Endothelial cell of umbilical vein (primary cell): ENCODE measurements around the gene U2AF2. TPM values are rescaled to one million over a fixed set of nuclear protein-coding genes. Genes with fewer than 3 reads are reported as not detected.

Experiments
- Bru-seq: library from RNA; stranded (reverse); fragments of 400-500 nt; gene quantifications from one replicate; lab custom pipeline; 2021; lab: Mats Ljungman, UMichigan
- BruChase-seq, 2 experiments: library from RNA; stranded (reverse); fragments of 400-500 nt; gene quantifications; one replicate each; lab custom pipeline; 2021; lab: Mats Ljungman, UMichigan
- BruUV-seq: library from RNA; stranded (reverse); fragments of 400-500 nt; replicated peaks from 2 replicates; lab custom pipeline; 2021; lab: Mats Ljungman, UMichigan
- CTCF ChIA-PET: fragments of 300-600, 350-600 bp; sonication (Branson Sonifier 250); formaldehyde crosslinking; loops from one replicate; lab custom pipeline; 2021; ENCODE audit warnings: antibody characterized with exemption, inconsistent platforms; lab: Charles Lee
- POLR2A ChIA-PET: fragments of 300-600, 350-600 bp; sonication (Branson Sonifier 250); formaldehyde crosslinking; loops from one replicate; lab custom pipeline; 2021; ENCODE audit warnings: antibody characterized with exemption, inconsistent platforms; lab: Charles Lee
- DNase-seq: peaks from one replicate; pipeline ENCODE4 v3.0.0-alpha.2; 2011; ENCODE audit warnings: low read depth, low spot score
- FAIRE-seq: peaks from 2 replicates; lab custom pipeline; 2011; peaks lifted over from hg19 to GRCh38; lab: Jason Lieb, UNC
- H2AFZ ChIP-seq: 2 replicates; pipeline ENCODE4 v1.6.0; 2012; ENCODE audit warnings: low read depth, low read length, control low read depth, inconsistent platforms
- H3K27ac ChIP-seq: 2 replicates; pipeline ENCODE4 v1.5.1; 2011; ENCODE audit warnings: low read depth, mild to moderate bottlenecking, control low read depth, low read length, moderate library complexity; ENCODE audit not compliant: insufficient read depth
- H3K27me3 ChIP-seq, 2 experiments: 2 replicates each; pipeline versions ENCODE4 v1.6.0 to v1.6.1; 2011; ENCODE audit warnings: low read length in 2 of 2, mixed read lengths in 1 of 2; ENCODE audit not compliant: control insufficient read depth in 2 of 2, insufficient read depth in 2 of 2
- H3K36me3 ChIP-seq, 2 experiments: 2 replicates in 1 of 2; 3 replicates in 1 of 2; pipeline ENCODE4 v1.5.1; 2011; ENCODE audit warnings: low read length in 2 of 2, mild to moderate bottlenecking in 1 of 2, moderate library complexity in 1 of 2; ENCODE audit not compliant: control insufficient read depth in 2 of 2, insufficient read depth in 2 of 2; ENCODE audit errors: extremely low read depth in 1 of 2
- H3K4me1 ChIP-seq: 3 replicates; pipeline ENCODE4 v1.5.1; 2011; ENCODE audit warnings: mild to moderate bottlenecking, low read length; ENCODE audit not compliant: control insufficient read depth, insufficient read depth; ENCODE audit errors: extremely low read depth
- H3K4me2 ChIP-seq: 2 replicates; pipeline ENCODE4 v1.6.1; 2011; ENCODE audit warnings: low read length, control low read depth, mixed read lengths; ENCODE audit not compliant: insufficient read depth
- H3K4me3 ChIP-seq, 3 experiments: fragments of 200-600 bp in 1 of 3; sonication (generic), shearing (Covaris generic) in 1 of 3; replicated peaks in 1 of 3; 2 replicates each; pipeline ENCODE4 v1.5.1; 2011 to 2016; ENCODE audit warnings: control low read depth in 3 of 3, low read length in 3 of 3, mild to moderate bottlenecking in 2 of 3, inconsistent platforms in 1 of 3, low read depth in 1 of 3, moderate library complexity in 1 of 3; ENCODE audit not compliant: insufficient read depth in 1 of 3
- H3K79me2 ChIP-seq: 2 replicates; pipeline ENCODE4 v1.6.0; 2012; ENCODE audit warnings: low read length, inconsistent platforms; ENCODE audit not compliant: control insufficient read depth, insufficient read depth
- H3K9ac ChIP-seq: replicated peaks from 2 replicates; pipeline ENCODE3; 2011; ENCODE audit warnings: low read length, control low read depth; ENCODE audit not compliant: insufficient read depth; ENCODE audit errors: extremely low read depth
- H3K9me1 ChIP-seq: replicated peaks from 3 replicates; pipeline ENCODE4 v1.6.0; 2011; ENCODE audit warnings: mild to moderate bottlenecking, low read length; ENCODE audit not compliant: control insufficient read depth, insufficient read depth; ENCODE audit errors: extremely low read depth
- H3K9me3 ChIP-seq: replicated peaks from 2 replicates; pipeline ENCODE4 v1.5.1; 2012; ENCODE audit warnings: low read length, inconsistent platforms; ENCODE audit not compliant: control insufficient read depth, insufficient read depth
- H4K20me1 ChIP-seq: replicated peaks from 2 replicates; pipeline ENCODE3; 2011; ENCODE audit warnings: mild to moderate bottlenecking, low read length; ENCODE audit not compliant: control insufficient read depth, insufficient read depth; ENCODE audit errors: extremely low read depth
- EZH2 ChIP-seq: IDR thresholded peaks from 2 replicates; pipeline ENCODE4 v1.6.1; 2012; ENCODE audit warnings: borderline replicate concordance, low read depth, mild to moderate bottlenecking, moderate library complexity, low read length, inconsistent platforms; ENCODE audit not compliant: severe bottlenecking
- FOS ChIP-seq: IDR thresholded peaks from 2 replicates; pipeline ENCODE4 v1.6.1; 2011; ENCODE audit warnings: mild to moderate bottlenecking, low read length, moderate library complexity, borderline replicate concordance; ENCODE audit not compliant: insufficient read depth
- MAX ChIP-seq: IDR thresholded peaks from 2 replicates; pipeline ENCODE4 v1.6.1; 2011; ENCODE audit not compliant: insufficient read depth, insufficient read length
- MYC ChIP-seq: IDR thresholded peaks from one replicate; pipeline ENCODE4 v1.6.1; 2011; ENCODE audit warnings: mild to moderate bottlenecking, low read depth, low read length
- POLR2A ChIP-seq: IDR thresholded peaks from 2 replicates; pipeline ENCODE4 v1.6.1; 2012; ENCODE audit warnings: low read depth, mild to moderate bottlenecking, control low read depth, low read length
- POLR2AphosphoS5 ChIP-seq: IDR thresholded peaks from 2 replicates; pipeline ENCODE4 v1.6.1; 2012; ENCODE audit warnings: low read depth, mild to moderate bottlenecking, control low read depth, low read length, moderate library complexity; ENCODE audit not compliant: insufficient read depth
- dilution Hi-C: fragments of 300-500 bp; cut with MboI; formaldehyde crosslinking; loops from one replicate; pipeline ENCODE4 v1.15.0; 2019; ENCODE audit warnings: low sequenced_read_pairs; ENCODE audit not compliant: extremely low pct_ligation_motif_present
- intact Hi-C: fragments of 100-400 bp; cut with micrococcal nuclease; formaldehyde crosslinking; loops from one replicate; pipeline ENCODE4 v1.10.0; 2022
- long read RNA-seq: library from polyadenylated mRNA; stranded (forward); transcript quantifications from one replicate; pipeline ENCODE4 v2.0.0, GENCODE V29; 2021
- polyA minus RNA-seq, 3 experiments: library from RNA; depleted of rRNA, polyadenylated mRNA; stranded (reverse); fragments of >200 nt; gene quantifications; 1 replicate in 1 of 3; 2 replicates in 2 of 3; pipeline ENCODE4 v1.2.3, GENCODE V29; 2011
- polyA plus RNA-seq, 4 experiments: library from polyadenylated mRNA; depleted of rRNA in 3 of 4; stranded (reverse) in 3 of 4; unstranded in 1 of 4; fragments of >200 nt; gene quantifications; 2 replicates each; pipeline versions ENCODE4 v1.2.1 to v1.2.3, GENCODE V29; 2011 to 2012; ENCODE audit warnings: missing spikeins in 1 of 4
- total RNA-seq: library from RNA; stranded (reverse); gene quantifications from 2 replicates; pipeline ENCODE4 v1.2.3, GENCODE V29; 2021

Gene U2AF2
- total RNA-seq: 246 and 259 TPM in 2 replicates
- polyA plus RNA-seq: 173 and 183 TPM in 2 replicates
- 207 and 211 TPM in 2 replicates for polyA plus RNA-seq (2011; cell fraction: cytosol; rRNA removed)
- 352 and 403 TPM in 2 replicates for polyA plus RNA-seq (2011; cell fraction: nucleus; rRNA removed)
- 162 and 163 TPM in 2 replicates for polyA plus RNA-seq (2012)
- polyA minus RNA-seq: 106 and 117 TPM in 2 replicates
- polyA minus RNA-seq (2011; cell fraction: cytosol; rRNA and poly(A)+ RNA removed): 100.0 TPM
- 83.5 and 131 TPM in 2 replicates for polyA minus RNA-seq (2011; cell fraction: nucleus; rRNA and poly(A)+ RNA removed)
- Bru-seq, nascent RNA: percentile 87 among the genes with signal in this experiment
- percentile 95 among the genes with signal in this experiment for BruChase-seq, experiment 1, labeled RNA remaining after a 6-hour chase
- percentile 91 among the genes with signal in this experiment for BruChase-seq, experiment 2, labeled RNA remaining after a 2-hour chase
- long read RNA-seq, partial matches to known transcripts: 1 of 23 reads
- long read RNA-seq, other reads (novel, unspliced or antisense): 22 of 23 reads

GRCh38 chr19:55654868-55655647 lies at the start of gene U2AF2:
Gene U2AF2, plus strand, starts transcription at chr19:55655035. Its CDS starts 70 bp downstream, at chr19:55655105.
- intact Hi-C loops: loop anchor here (1.0 to 10.0 kb wide), 5 partner anchors 20 to 1190 kb away; partner anchors contain the start of genes EPN1, KMT5C, LENG9 and ZNF524
- H3K9me3 ChIP-seq: no peaks in the 10 kb centered on the region
- TF ChIP-seq FOS (no peak), POLR2AphosphoS5 (peak; percentile 92), EZH2 (no peak), MAX (peak; percentile 63), MYC (no peak), POLR2A (peak; percentile 91)
- no peaks in the 10 kb centered on the region for H3K27me3 ChIP-seq
- POLR2A ChIA-PET: interaction anchor here (0.6 to 1.2 kb wide), 6 partner anchors 11 to 572 kb away, joined by 3 to 7 read pairs (median 4); partner anchors contain the start of gene FIZ1
- no peaks in the 10 kb centered on the region for H3K9me1 ChIP-seq
- H3K4me3 ChIP-seq: peak within 1 kb of the TSS; percentile 86 to 98 (median 94)
- peak within 1 kb of the TSS; percentile 96 for H3K4me2 ChIP-seq
- H4K20me1 ChIP-seq: peaks cover 12% of the 10 kb centered on the region
- dilution Hi-C loops: no loop called here
- peak; percentile 76 for DNase-seq
- H3K27ac ChIP-seq: peak within 1 kb of the TSS; percentile 99
- H3K9ac ChIP-seq: peak within 1 kb of the TSS; percentile 100
- FAIRE-seq: peak; percentile 72
- peaks cover 25% of the 10 kb centered on the region for H3K4me1 ChIP-seq
- peaks cover 50% of the 10 kb centered on the region for H3K79me2 ChIP-seq
- CTCF ChIA-PET: interaction anchor here (0.6 to 1.5 kb wide), 16 partner anchors 11 to 188 kb away, joined by 3 to 28 read pairs (median 4); partner anchors contain the start of genes FIZ1 and ZNF524
- BruUV-seq: no TSS peak
- H2AFZ ChIP-seq: peak within 1 kb of the TSS; percentile 95
- H3K36me3 ChIP-seq: peaks cover 0 to 10% of the 10 kb centered on the region in 2 experiments
